ENCODE measurements around the gene CBR1. TPM values are rescaled to one million over a fixed set of nuclear protein-coding genes. Genes with fewer than 3 reads are reported as not detected.

The CBR1 gene
- polyA plus RNA-seq, 3 donors = 36.9 to 114 (median 100) TPM

- Histone ChIP-seq H3K79me2 (ENCODE audit: insufficient read depth, low read length) (no peaks in the 10 kb centered on the region), H3K4me1 (ENCODE audit: control insufficient read depth in 1 of 2, insufficient read depth in 2 of 2, low read length in 2 of 2) (no peaks in the 10 kb centered on the region), H3K27me3 (ENCODE audit: control insufficient read depth in 2 of 2, insufficient read depth in 2 of 2, low read length in 2 of 2) (no peaks in the 10 kb centered on the region), H3K4me3 (replicated peaks in 1 of 3; ENCODE audit: low read depth in 2 of 3, low read length in 3 of 3) (no peak overlapping the region), H4K20me1 (ENCODE audit: insufficient read depth, low read length) (no peaks in the 10 kb centered on the region), H3K4me2 (replicated peaks; ENCODE audit: extremely low read depth, low read length, poor library complexity, severe bottlenecking) (no peak overlapping the region), H2AFZ (ENCODE audit: insufficient read depth, low read depth, low read length, poor library complexity, severe bottlenecking) (no peak overlapping the region), H3K36me3 (replicated peaks in 1 of 2; ENCODE audit: control insufficient read depth in 1 of 2, insufficient read depth in 2 of 2, low read length in 2 of 2) (no peaks in the 10 kb centered on the region), H3K9ac (ENCODE audit: insufficient read depth, low read length, poor library complexity, severe bottlenecking) (no peak overlapping the region), H3K27ac (ENCODE audit: low read depth in 1 of 2, low read length in 2 of 2) (no peak overlapping the region), H3K9me3 (replicated peaks in 1 of 2; ENCODE audit: control insufficient read depth in 1 of 2, insufficient read depth in 1 of 2, low read length in 2 of 2) (no peaks in the 10 kb centered on the region)
- H3K4me3 Mint-ChIP-seq = no peak overlapping the region
- peaks cover 0 to 4% (median 3%) of the 10 kb centered on the region in 3 donors for H3K27me3 Mint-ChIP-seq (ENCODE audit: low read depth in 3 of 3)
- WGBS (ENCODE audit: insufficient coverage) = 41% methylated on average over 3 of the region's 6 CpGs
- peaks cover 8% of the 10 kb centered on the region for H3K4me1 Mint-ChIP-seq
- no peaks in the 10 kb centered on the region for H3K36me3 Mint-ChIP-seq
- no peak for TF ChIP-seq CTCF (IDR thresholded peaks at IDR 0.05)
- peaks cover 0 to 1% (median 0%) of the 10 kb centered on the region in 7 donors for H3K9me3 Mint-ChIP-seq
- DNase-seq = no peak
- no peak overlapping the region for H3K27ac Mint-ChIP-seq
- intact Hi-C loops (cut with micrococcal nuclease) = loop anchor here in 1 of 2 donors (10.0 kb wide), 1 partner anchor 178 kb away; no protein-coding TSS in a partner anchor
Measured at GRCh38 chr21:36022427-36023091, 47.3 kb upstream of the CBR1 start.

GRCh38 chr21:36023092-36023480 lies 46.7 kb upstream of the CBR1 start:
- TF ChIP-seq CTCF (IDR thresholded peaks at IDR 0.05) = no peak
- no peaks in the 10 kb centered on the region for H4K20me1 ChIP-seq (ENCODE audit: insufficient read depth, low read length)
- H3K27me3 ChIP-seq (ENCODE audit: control insufficient read depth in 2 of 2, insufficient read depth in 2 of 2, low read length in 2 of 2) = no peaks in the 10 kb centered on the region
- no peak overlapping the region for H3K4me3 Mint-ChIP-seq
- H3K9ac ChIP-seq (ENCODE audit: insufficient read depth, low read length, poor library complexity, severe bottlenecking) = no peak overlapping the region
- H3K4me1 Mint-ChIP-seq = peaks cover 8% of the 10 kb centered on the region
- H3K4me3 ChIP-seq (replicated peaks in 1 of 3; ENCODE audit: low read depth in 2 of 3, low read length in 3 of 3) = no peak overlapping the region
- H3K27ac ChIP-seq (ENCODE audit: low read depth in 1 of 2, low read length in 2 of 2) = no peak overlapping the region
- peaks cover 0 to 1% (median 0%) of the 10 kb centered on the region in 7 donors for H3K9me3 Mint-ChIP-seq
- no CpG with 5 or more reads among the region's 3 CpGs for whole genome bisulfite sequencing (ENCODE audit: insufficient coverage)
- no peaks in the 10 kb centered on the region for H3K36me3 Mint-ChIP-seq
- no peaks in the 10 kb centered on the region for H3K4me1 ChIP-seq (ENCODE audit: control insufficient read depth in 1 of 2, insufficient read depth in 2 of 2, low read length in 2 of 2)
- no peak overlapping the region for H3K4me2 ChIP-seq (replicated peaks; ENCODE audit: extremely low read depth, low read length, poor library complexity, severe bottlenecking)
- no peaks in the 10 kb centered on the region for H3K79me2 ChIP-seq (ENCODE audit: insufficient read depth, low read length)
- no peaks in the 10 kb centered on the region for H3K9me3 ChIP-seq (replicated peaks in 1 of 2; ENCODE audit: control insufficient read depth in 1 of 2, insufficient read depth in 1 of 2, low read length in 2 of 2)
- H3K27me3 Mint-ChIP-seq (ENCODE audit: low read depth in 3 of 3) = peaks cover 0 to 7% (median under 1%) of the 10 kb centered on the region in 3 donors
- H3K36me3 ChIP-seq (replicated peaks in 1 of 2; ENCODE audit: control insufficient read depth in 1 of 2, insufficient read depth in 2 of 2, low read length in 2 of 2) = no peaks in the 10 kb centered on the region
- no peak overlapping the region for H3K27ac Mint-ChIP-seq
- intact Hi-C loops (cut with micrococcal nuclease) = loop anchor here in 1 of 2 donors (10.0 kb wide), 1 partner anchor 178 kb away; no protein-coding TSS in a partner anchor
- no peak overlapping the region for H2AFZ ChIP-seq (ENCODE audit: insufficient read depth, low read depth, low read length, poor library complexity, severe bottlenecking)
- DNase-seq = no peak
